ENCODE results near the gene ZNF320. TPM values are rescaled to one million over a fixed set of nuclear protein-coding genes. Genes with fewer than 3 reads are reported as not detected.
"Not testable (repeated sequence)": the region's sequence is repeated elsewhere in the genome, so short reads cannot be mapped to it uniquely, and the experiment has no call there.

The ZNF320 gene
- total and polyA plus RNA-seq, 5 donors from 2014 or later: 1.3 to 5.6 (median 1.9) TPM

- peaks cover 29% of the 10 kb centered on the region for H3K36me3 Mint-ChIP-seq
- not testable (repeated sequence) for H3K27ac ChIP-seq (ENCODE audit: insufficient read depth, low read length, poor library complexity, severe bottlenecking); H3K4me3 ChIP-seq (ENCODE audit: low read depth, low read length); H3K27me3 ChIP-seq (ENCODE audit: control insufficient read depth, insufficient read depth, low read length); H3K4me3 Mint-ChIP-seq; ATAC-seq (ENCODE audit: low read depth in 2 of 2); H3K4me1 Mint-ChIP-seq; DNase-seq; H3K27me3 Mint-ChIP-seq; H3K27ac Mint-ChIP-seq; H3K4me1 ChIP-seq (ENCODE audit: control insufficient read depth, insufficient read depth, low read length, poor library complexity, severe bottlenecking)
- peaks cover 4 to 36% (median 26%) of the 10 kb centered on the region in 7 donors for H3K9me3 Mint-ChIP-seq
- peaks cover 38 to 53% of the 10 kb centered on the region in 2 experiments for H3K9me3 ChIP-seq (ENCODE audit: control insufficient read depth in 2 of 2, low read length in 2 of 2)
- H3K36me3 ChIP-seq (ENCODE audit: control insufficient read depth, insufficient read depth, low read length): peaks cover 16% of the 10 kb centered on the region
Measured at GRCh38 chr19:52904052-52904780, 6.8 kb upstream of the ZNF320 start.

DNA sequence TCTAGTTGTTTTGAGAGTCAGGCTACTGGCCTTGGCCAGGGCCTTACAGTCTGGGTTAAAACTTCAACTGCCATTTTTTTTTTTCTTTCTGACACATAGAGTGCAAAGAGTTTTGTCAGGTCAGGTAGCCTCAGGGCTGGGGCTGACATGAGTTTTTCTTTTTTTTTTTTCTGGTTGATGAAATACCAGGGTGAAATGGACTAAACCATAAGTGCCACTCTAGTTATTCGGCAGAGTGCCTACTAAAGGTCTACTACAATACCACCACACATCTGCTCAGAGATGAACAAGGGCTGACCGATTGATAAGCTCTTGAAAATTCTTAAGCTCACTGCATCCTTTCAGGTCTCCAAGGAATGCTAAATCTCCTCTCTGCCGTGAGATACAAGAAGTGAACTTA is 4.4 kb upstream of the ZNF320 start:
- Histone ChIP-seq H3K4me3 (ENCODE audit: low read depth, low read length) (no peak overlapping the region), H3K4me1 (ENCODE audit: control insufficient read depth, insufficient read depth, low read length, poor library complexity, severe bottlenecking) (peaks cover 12% of the 10 kb centered on the region), H3K9me3 (ENCODE audit: control insufficient read depth in 2 of 2, low read length in 2 of 2) (peaks cover 20 to 31% of the 10 kb centered on the region in 2 experiments), H3K27me3 (ENCODE audit: control insufficient read depth, insufficient read depth, low read length) (no peaks in the 10 kb centered on the region), H3K27ac (ENCODE audit: insufficient read depth, low read length, poor library complexity, severe bottlenecking) (no peak overlapping the region), H3K36me3 (ENCODE audit: control insufficient read depth, insufficient read depth, low read length) (no peaks in the 10 kb centered on the region)
- Mint-ChIP-seq H3K9me3 (peaks cover under 1 to 25% (median 19%) of the 10 kb centered on the region in 7 donors), H3K27me3 (no peaks in the 10 kb centered on the region), H3K36me3 (peaks cover 12% of the 10 kb centered on the region), H3K4me3 (no peak overlapping the region), H3K4me1 (peaks cover 0 to 10% (median 5%) of the 10 kb centered on the region in 4 donors), H3K27ac (peak overlapping the region in 1 of 3 donors; percentile 20)
- DNase-seq: no peak
- ATAC-seq (ENCODE audit: low read depth in 2 of 2): no peak

GRCh38 chr19:52898596-52898995 is 1.2 kb upstream of the ZNF320 start:
- H3K4me3 ChIP-seq (ENCODE audit: low read depth, low read length); H3K36me3 Mint-ChIP-seq; H3K27ac ChIP-seq (ENCODE audit: insufficient read depth, low read length, poor library complexity, severe bottlenecking); H3K36me3 ChIP-seq (ENCODE audit: control insufficient read depth, insufficient read depth, low read length); ATAC-seq (ENCODE audit: low read depth in 2 of 2); H3K27me3 Mint-ChIP-seq; H3K9me3 ChIP-seq (ENCODE audit: control insufficient read depth in 2 of 2, low read length in 2 of 2); H3K27me3 ChIP-seq (ENCODE audit: control insufficient read depth, insufficient read depth, low read length); DNase-seq; H3K27ac Mint-ChIP-seq: not testable (repeated sequence)
- Mint-ChIP-seq H3K4me1 (peaks cover 0 to 25% (median 10%) of the 10 kb centered on the region in 4 donors), H3K9me3 (peaks cover 0 to 14% (median 3%) of the 10 kb centered on the region in 7 donors), H3K4me3 (peak overlapping the region; percentile 42 to 61 (median 52))
- H3K4me1 ChIP-seq (ENCODE audit: control insufficient read depth, insufficient read depth, low read length, poor library complexity, severe bottlenecking): peaks cover 18% of the 10 kb centered on the region

DNA sequence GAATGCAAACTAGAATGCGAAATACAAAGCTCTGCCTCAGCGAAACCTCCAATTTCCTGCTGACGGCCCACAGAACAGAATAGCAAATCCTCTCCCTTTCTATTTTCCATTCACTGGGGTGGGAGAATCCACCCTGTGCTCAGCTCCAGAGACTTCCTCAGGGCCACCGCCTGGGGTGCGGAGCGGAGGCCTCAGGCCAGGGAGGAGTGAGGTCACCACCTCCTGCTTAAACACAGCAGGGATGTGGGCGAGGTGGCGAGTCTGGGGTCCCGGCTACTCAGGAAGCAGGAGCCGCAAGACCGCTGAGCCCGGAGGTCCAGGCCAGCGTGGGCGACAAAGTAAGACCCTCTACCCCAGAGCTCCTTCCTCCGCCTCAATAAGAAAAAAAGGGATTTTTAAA is 666 bp upstream of the ZNF320 start:
- H3K27me3 ChIP-seq (ENCODE audit: control insufficient read depth, insufficient read depth, low read length): no peaks in the 10 kb centered on the region
- peaks cover 18% of the 10 kb centered on the region for H3K4me1 ChIP-seq (ENCODE audit: control insufficient read depth, insufficient read depth, low read length, poor library complexity, severe bottlenecking)
- H3K27ac Mint-ChIP-seq: no peak overlapping the region
- peaks cover 0 to 27% (median 10%) of the 10 kb centered on the region in 4 donors for H3K4me1 Mint-ChIP-seq
- H3K27ac ChIP-seq (ENCODE audit: insufficient read depth, low read length, poor library complexity, severe bottlenecking): peak overlapping the region; percentile 65
- DNase-seq (no peak), ATAC-seq (ENCODE audit: low read depth in 2 of 2) (no peak)
- H3K27me3 Mint-ChIP-seq: no peaks in the 10 kb centered on the region
- peaks cover 11% of the 10 kb centered on the region for H3K36me3 Mint-ChIP-seq
- peaks cover under 1 to 1% of the 10 kb centered on the region in 2 experiments for H3K9me3 ChIP-seq (ENCODE audit: control insufficient read depth in 2 of 2, low read length in 2 of 2)
- H3K4me3 Mint-ChIP-seq: peak overlapping the region; percentile 93 to 95 (median 94)
- peaks cover 0 to 16% (median 2%) of the 10 kb centered on the region in 7 donors for H3K9me3 Mint-ChIP-seq
- H3K36me3 ChIP-seq (ENCODE audit: control insufficient read depth, insufficient read depth, low read length): no peaks in the 10 kb centered on the region
- H3K4me3 ChIP-seq (ENCODE audit: low read depth, low read length): peak overlapping the region; percentile 39

GRCh38 chr19:52896431-52897137 is 851 bp downstream of the ZNF320 start:
- H3K9me3 Mint-ChIP-seq: peaks cover 0 to 16% (median 2%) of the 10 kb centered on the region in 7 donors
- peak overlapping the region; percentile 93 to 95 (median 94) for H3K4me3 Mint-ChIP-seq
- no peaks in the 10 kb centered on the region for H3K27me3 Mint-ChIP-seq
- Histone ChIP-seq H3K27ac (ENCODE audit: insufficient read depth, low read length, poor library complexity, severe bottlenecking) (peak overlapping the region; percentile 65), H3K4me1 (ENCODE audit: control insufficient read depth, insufficient read depth, low read length, poor library complexity, severe bottlenecking) (peaks cover 18% of the 10 kb centered on the region), H3K36me3 (ENCODE audit: control insufficient read depth, insufficient read depth, low read length) (no peaks in the 10 kb centered on the region), H3K9me3 (ENCODE audit: control insufficient read depth in 2 of 2, low read length in 2 of 2) (no peaks in the 10 kb centered on the region), H3K27me3 (ENCODE audit: control insufficient read depth, insufficient read depth, low read length) (no peaks in the 10 kb centered on the region), H3K4me3 (ENCODE audit: low read depth, low read length) (peak overlapping the region; percentile 86)
- ATAC-seq (ENCODE audit: low read depth in 2 of 2): no peak
- H3K4me1 Mint-ChIP-seq: peaks cover 0 to 34% (median 10%) of the 10 kb centered on the region in 4 donors
- H3K36me3 Mint-ChIP-seq: peaks cover 26% of the 10 kb centered on the region
- peak overlapping the region in 2 of 3 donors; percentile 84 to 95 for H3K27ac Mint-ChIP-seq
- DNase-seq: no peak

- ATAC-seq (ENCODE audit: low read depth in 2 of 2) (no peak), DNase-seq (no peak)
- Mint-ChIP-seq H3K4me1 (peaks cover 0 to 24% (median 3%) of the 10 kb centered on the region in 4 donors), H3K4me3 (peak overlapping the region in 1 of 4 donors; percentile 83), H3K27me3 (no peaks in the 10 kb centered on the region), H3K9me3 (peaks cover 1 to 25% (median 10%) of the 10 kb centered on the region in 7 donors), H3K36me3 (peaks cover 69% of the 10 kb centered on the region), H3K27ac (peak overlapping the region in 1 of 3 donors; percentile 51)
- peaks cover 26% of the 10 kb centered on the region for H3K36me3 ChIP-seq (ENCODE audit: control insufficient read depth, insufficient read depth, low read length)
- peaks cover 4% of the 10 kb centered on the region in 2 experiments for H3K9me3 ChIP-seq (ENCODE audit: control insufficient read depth in 2 of 2, low read length in 2 of 2)
- peaks cover under 1% of the 10 kb centered on the region for H3K4me1 ChIP-seq (ENCODE audit: control insufficient read depth, insufficient read depth, low read length, poor library complexity, severe bottlenecking)
- no peaks in the 10 kb centered on the region for H3K27me3 ChIP-seq (ENCODE audit: control insufficient read depth, insufficient read depth, low read length)
- H3K27ac ChIP-seq (ENCODE audit: insufficient read depth, low read length, poor library complexity, severe bottlenecking): no peak overlapping the region
- H3K4me3 ChIP-seq (ENCODE audit: low read depth, low read length): no peak overlapping the region
Measured at GRCh38 chr19:52891336-52891735, 6.1 kb downstream of the ZNF320 start.

- peaks cover 6 to 9% of the 10 kb centered on the region in 2 experiments for H3K9me3 ChIP-seq (ENCODE audit: control insufficient read depth in 2 of 2, low read length in 2 of 2)
- no peaks in the 10 kb centered on the region for H3K27me3 Mint-ChIP-seq
- H3K27ac ChIP-seq (ENCODE audit: insufficient read depth, low read length, poor library complexity, severe bottlenecking): no peak overlapping the region
- peaks cover 36% of the 10 kb centered on the region for H3K36me3 ChIP-seq (ENCODE audit: control insufficient read depth, insufficient read depth, low read length)
- H3K4me1 ChIP-seq (ENCODE audit: control insufficient read depth, insufficient read depth, low read length, poor library complexity, severe bottlenecking): no peaks in the 10 kb centered on the region
- peaks cover 0 to 20% (median 3%) of the 10 kb centered on the region in 4 donors for H3K4me1 Mint-ChIP-seq
- no peak overlapping the region for H3K4me3 ChIP-seq (ENCODE audit: low read depth, low read length)
- no peak overlapping the region for H3K27ac Mint-ChIP-seq
- DNase-seq (no peak), ATAC-seq (ENCODE audit: low read depth in 2 of 2) (no peak)
- H3K4me3 Mint-ChIP-seq: no peak overlapping the region
- no peaks in the 10 kb centered on the region for H3K27me3 ChIP-seq (ENCODE audit: control insufficient read depth, insufficient read depth, low read length)
- H3K9me3 Mint-ChIP-seq: peaks cover 1 to 26% (median 13%) of the 10 kb centered on the region in 7 donors
- H3K36me3 Mint-ChIP-seq: peaks cover 70% of the 10 kb centered on the region
Measured at GRCh38 chr19:52889931-52890330, 7.5 kb downstream of the ZNF320 start.

Data from CD4-positive, CD25-positive, alpha-beta regulatory T cell (primary cell).